OCI-LY1 (cell line): ENCODE results near the gene TCN2.

Source experiments
- H2AFZ ChIP-seq: fragments of 200-600 bp; sonication (generic), shearing (Covaris generic); 2 replicates; pipeline ENCODE4 v1.6.0; 2014; ENCODE audit warnings: antibody characterized with exemption, mild to moderate bottlenecking, low read length
- H3F3A ChIP-seq: fragments of 200-600 bp; sonication (generic), shearing (Covaris generic); 2 replicates; pipeline ENCODE4 v1.6.0; 2014; ENCODE audit warnings: mild to moderate bottlenecking, antibody characterized with exemption, low read length, moderate library complexity; ENCODE audit not compliant: insufficient read depth
- H3K27ac ChIP-seq: fragments of 200-600 bp; sonication (generic); 2 replicates; pipeline ENCODE4 v1.5.1; 2014; ENCODE audit warnings: low read length, mixed run types, mild to moderate bottlenecking, low read depth; ENCODE audit not compliant: poor library complexity, severe bottlenecking
- H3K27me3 ChIP-seq: fragments of 200-600 bp; sonication (generic); 2 replicates; pipeline ENCODE4 v1.6.0; 2014; ENCODE audit warnings: antibody characterized with exemption, mild to moderate bottlenecking, low read length, moderate library complexity; ENCODE audit not compliant: insufficient read depth
- H3K36me3 ChIP-seq: fragments of 200-600 bp; sonication (generic); 2 replicates; pipeline ENCODE4 v1.6.1; 2014; ENCODE audit warnings: mild to moderate bottlenecking, antibody characterized with exemption, low read length, moderate library complexity, mixed read lengths; ENCODE audit not compliant: insufficient read depth
- H3K4me1 ChIP-seq: fragments of 200-600 bp; sonication (generic); 2 replicates; pipeline ENCODE4 v1.5.1; 2014; ENCODE audit warnings: mild to moderate bottlenecking, low read length, moderate library complexity; ENCODE audit not compliant: insufficient read depth, severe bottlenecking
- H3K4me2 ChIP-seq: fragments of 200-600 bp; sonication (generic), shearing (Covaris generic); 2 replicates; pipeline ENCODE4 v1.6.1; 2014; ENCODE audit warnings: low read length
- H3K4me3 ChIP-seq: fragments of 200-600 bp; sonication (generic); 2 replicates; pipeline ENCODE4 v1.5.1; 2014; ENCODE audit warnings: low read length, low read depth, mild to moderate bottlenecking, mixed read lengths; ENCODE audit not compliant: poor library complexity, severe bottlenecking
- H3K79me2 ChIP-seq: fragments of 200-600 bp; shearing (Covaris generic); 2 replicates; pipeline ENCODE4 v1.6.1; 2016; ENCODE audit warnings: mixed run types, low read length, mixed read lengths; ENCODE audit not compliant: insufficient read depth
- H3K9ac ChIP-seq: fragments of 200-600 bp; sonication (generic), shearing (Covaris generic); 2 replicates; pipeline ENCODE4 v1.6.1; 2014; ENCODE audit warnings: mild to moderate bottlenecking, low read length, mixed read lengths
- H3K9me2 ChIP-seq: fragments of 200-600 bp; sonication (generic), shearing (Covaris generic); 2 replicates; pipeline ENCODE4 v1.6.1; 2014; ENCODE audit warnings: low read depth, mild to moderate bottlenecking, low read length, mixed read lengths
- H3K9me3 ChIP-seq: fragments of 200-600 bp; shearing (Covaris generic); 2 replicates; pipeline ENCODE4 v1.6.1; 2014; ENCODE audit warnings: low read length, mixed read lengths
- H4K20me1 ChIP-seq: fragments of 200-600 bp; sonication (generic), shearing (Covaris generic); 2 replicates; pipeline ENCODE4 v1.6.0; 2016; ENCODE audit warnings: mild to moderate bottlenecking, low read length; ENCODE audit not compliant: insufficient read depth
- CTCF ChIP-seq: fragments of 200-600 bp; sonication (generic), shearing (Covaris generic); IDR thresholded peaks from 2 replicates; pipeline ENCODE4 v1.5.1; 2017; ENCODE audit warnings: mild to moderate bottlenecking, antibody characterized with exemption, low read length, moderate library complexity, mixed read lengths
- EZH2 ChIP-seq: fragments of 200-600 bp; sonication (generic), shearing (Covaris generic); IDR thresholded peaks from 2 replicates; pipeline ENCODE4 v1.8.0; 2017; ENCODE audit warnings: borderline replicate concordance, mixed run types, mild to moderate bottlenecking, antibody characterized with exemption, low read length, moderate library complexity, mixed read lengths

The TCN2 gene

GRCh38 chr22:30601464-30601863, 5.5 kb upstream of the TCN2 start:
- H3K9me3 ChIP-seq = no peaks in the 10 kb centered on the region
- H3K36me3 ChIP-seq = no peaks in the 10 kb centered on the region
- no peak overlapping the region for H3K9ac ChIP-seq
- peaks cover 12% of the 10 kb centered on the region for H3K4me1 ChIP-seq
- no peaks in the 10 kb centered on the region for H4K20me1 ChIP-seq
- no peaks in the 10 kb centered on the region for H3K79me2 ChIP-seq
- no peaks in the 10 kb centered on the region for H3F3A ChIP-seq
- H3K4me2 ChIP-seq = no peak overlapping the region
- H2AFZ ChIP-seq = no peak overlapping the region
- H3K9me2 ChIP-seq = no peaks in the 10 kb centered on the region
- no peak for TF ChIP-seq CTCF
- no peak for TF ChIP-seq EZH2
- no peak overlapping the region for H3K27ac ChIP-seq
- peaks cover 4% of the 10 kb centered on the region; the same call in 1 of the 2 replicates for H3K27me3 ChIP-seq
- no peak overlapping the region for H3K4me3 ChIP-seq

GRCh38 chr22:30602049-30602448, 4.9 kb upstream of the TCN2 start:
- Histone ChIP-seq H4K20me1 (no peaks in the 10 kb centered on the region), H3K9ac (no peak overlapping the region), H3K36me3 (no peaks in the 10 kb centered on the region), H3K9me2 (no peaks in the 10 kb centered on the region), H3K9me3 (no peaks in the 10 kb centered on the region), H3K4me2 (no peak overlapping the region), H3K27ac (no peak overlapping the region), H3K79me2 (no peaks in the 10 kb centered on the region), H3K27me3 (peaks cover 4% of the 10 kb centered on the region; the same call in 1 of the 2 replicates), H3K4me3 (no peak overlapping the region), H3F3A (no peaks in the 10 kb centered on the region), H3K4me1 (peaks cover 17% of the 10 kb centered on the region), H2AFZ (no peak overlapping the region)
- no peak for TF ChIP-seq EZH2
- peak; percentile 54 for TF ChIP-seq CTCF

GRCh38 chr22:30603801-30604200, 3.2 kb upstream of the TCN2 start:
- no peak overlapping the region for H3K9ac ChIP-seq
- no peaks in the 10 kb centered on the region for H3K9me2 ChIP-seq
- TF ChIP-seq EZH2 (no peak), CTCF (no peak)
- no peaks in the 10 kb centered on the region for H4K20me1 ChIP-seq
- H3K79me2 ChIP-seq = no peaks in the 10 kb centered on the region
- H3K9me3 ChIP-seq = no peaks in the 10 kb centered on the region
- H2AFZ ChIP-seq = no peak overlapping the region
- no peak overlapping the region for H3K27ac ChIP-seq
- H3F3A ChIP-seq = no peaks in the 10 kb centered on the region
- H3K4me2 ChIP-seq = no peak overlapping the region
- H3K4me1 ChIP-seq = peaks cover 21% of the 10 kb centered on the region
- H3K36me3 ChIP-seq = no peaks in the 10 kb centered on the region
- H3K27me3 ChIP-seq = no peaks in the 10 kb centered on the region; the same call in 1 of the 2 replicates
- H3K4me3 ChIP-seq = no peak overlapping the region
